Activated naive CD8-positive, alpha-beta T cell treated with anti-CD3 and anti-CD28 coated beads, Interleukin-2, amount 50 U/mL, for 16 hours (primary cell): ENCODE results near the gene CIITA.
"Not testable (repeated sequence)": the region's sequence is repeated elsewhere in the genome, so short reads cannot be mapped to it uniquely, and the experiment has no call there.

Source experiments
- DNase-seq: peaks from one replicate; pipeline ENCODE4 v3.0.0-alpha.2; 2020; ENCODE audit warnings: low read depth, low spot score

The CIITA gene

GRCh38 chr16:10937068-10937859, 60.3 kb downstream of the CIITA start:
- no peak for DNase-seq

GRCh38 chr16:10938321-10938720, 61.3 kb downstream of the CIITA start:
- no peak for DNase-seq

- no peak for DNase-seq
Measured at GRCh38 chr16:10938796-10939648, 62.0 kb downstream of the CIITA start.

GRCh38 chr16:10939649-10940234, 62.7 kb downstream of the CIITA start:
- DNase-seq, result no peak

DNA sequence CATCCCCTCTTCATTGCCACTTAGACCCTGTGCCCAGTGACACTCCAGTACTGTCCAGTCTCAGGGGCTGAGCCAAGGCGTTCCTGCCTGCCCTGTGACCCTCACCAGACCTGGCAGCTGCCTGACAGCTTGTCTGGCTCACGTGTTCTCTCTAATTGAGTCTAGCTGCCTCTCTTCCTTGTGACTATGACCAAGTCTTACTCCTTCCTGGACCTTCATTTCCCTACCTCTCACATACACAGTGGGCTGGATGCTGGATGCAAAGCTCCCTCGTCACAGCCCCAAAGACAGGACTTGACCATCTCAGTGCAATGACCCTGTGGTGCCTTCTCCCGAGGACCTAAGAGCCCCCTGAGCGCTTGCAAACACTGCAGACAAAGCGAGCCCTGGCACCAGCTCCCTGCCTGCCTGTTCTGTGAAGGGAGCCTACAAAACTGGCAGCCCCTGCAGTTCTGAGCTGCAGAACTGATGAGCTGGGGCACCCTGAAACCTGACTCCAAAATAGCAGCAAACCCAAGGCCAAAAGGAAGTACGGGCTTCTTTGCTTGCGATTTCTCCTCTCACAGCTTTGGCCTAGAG, 63.6 kb downstream of the CIITA start:
- DNase-seq, result no peak

DNA sequence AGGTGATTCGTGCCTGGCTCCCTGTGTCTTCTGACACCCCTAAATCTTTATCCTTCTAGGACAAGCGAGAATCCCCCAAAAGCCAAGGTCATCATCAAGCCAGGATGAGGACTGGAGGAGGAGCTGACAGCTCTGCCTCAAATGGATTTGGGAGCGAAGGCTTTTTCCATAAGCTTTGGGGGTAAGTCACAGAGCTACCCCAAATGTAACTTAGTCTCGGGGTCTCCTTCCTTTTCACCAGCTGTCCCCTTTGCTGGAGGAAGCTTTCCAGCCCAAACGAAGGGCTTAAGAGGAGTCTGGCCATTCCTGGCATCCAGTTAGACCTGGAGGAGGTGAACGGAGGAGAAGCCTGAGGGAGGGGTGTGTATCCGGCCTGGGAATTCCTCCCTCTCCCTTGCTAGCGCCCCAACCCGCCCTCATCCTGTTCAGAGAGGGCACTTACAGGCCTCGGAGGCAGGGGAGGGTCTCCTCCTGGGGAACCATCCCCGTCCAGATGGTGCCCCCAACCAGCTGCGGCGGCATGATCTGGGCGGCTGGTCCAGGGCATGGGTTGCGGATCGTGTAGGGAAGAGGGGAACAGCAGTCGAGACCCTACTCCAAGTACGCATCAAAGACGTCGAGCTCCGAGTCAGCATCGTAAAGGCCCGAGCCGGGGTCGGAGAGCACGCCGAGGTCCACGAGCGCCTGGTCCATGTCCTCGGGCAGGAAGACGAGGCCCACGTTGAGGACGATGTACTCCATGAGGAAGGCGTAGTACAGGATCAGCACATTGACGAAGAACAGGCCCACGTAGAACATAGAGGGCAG, 64.3 kb downstream of the CIITA start:
- no peak for DNase-seq

GRCh38 chr16:10941935-10942351, 64.9 kb downstream of the CIITA start:
- not testable (repeated sequence) for DNase-seq

DNA sequence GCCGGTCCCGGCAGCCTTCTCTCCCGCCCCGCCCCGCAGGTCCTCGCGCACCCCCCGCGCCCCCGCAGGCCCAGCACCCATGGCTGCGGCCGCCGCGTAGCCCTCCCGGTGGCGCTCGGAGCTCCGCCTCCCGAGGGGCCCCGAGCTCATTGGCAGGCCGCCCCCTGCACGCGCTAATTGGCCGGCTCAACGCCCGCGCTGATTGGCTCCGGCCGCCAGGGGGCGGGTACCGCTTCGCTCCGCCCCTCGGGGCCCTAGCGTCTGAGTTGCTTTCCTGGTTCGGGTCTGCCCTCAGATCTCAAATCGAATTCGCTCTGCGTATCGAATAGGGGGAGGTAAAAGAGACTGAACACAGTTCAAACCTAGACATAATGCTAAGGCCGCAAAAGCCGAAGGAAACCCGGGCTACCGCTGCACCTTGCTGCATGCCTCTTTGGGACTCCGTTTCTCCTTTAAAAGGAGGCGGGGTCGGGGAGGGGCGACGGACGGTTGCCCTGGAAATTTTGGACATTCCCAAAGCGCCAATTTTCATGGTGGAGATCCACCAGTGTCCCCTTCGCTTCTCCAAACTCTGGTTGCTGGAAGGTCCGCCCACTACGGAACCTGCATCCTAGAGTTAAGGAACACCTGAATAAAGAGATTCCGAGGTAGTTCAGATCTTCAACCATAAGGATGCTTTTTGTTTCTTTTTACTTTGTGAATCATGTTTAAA, 65.5 kb downstream of the CIITA start, which contains the start of gene DEXI:
TSS of gene DEXI (minus strand) at position 117 of the 712 bp plus-strand sequence. CDS start 463 bp downstream, outside the sequence.
- peak; percentile 87 for DNase-seq

GRCh38 chr16:10943064-10943353, 66.0 kb downstream of the CIITA start:
- DNase-seq, result no peak

GRCh38 chr16:10944249-10945064, 67.5 kb downstream of the CIITA start, which contains the start of gene CLEC16A:
TSS of gene CLEC16A (plus strand) at chr16:10944564. CDS start at chr16:10944718, 154 bp downstream.
- DNase-seq, result peak; percentile 91

GRCh38 chr16:10945065-10945787, 68.2 kb downstream of the CIITA start:
- no peak for DNase-seq

- no peak for DNase-seq
Measured at GRCh38 chr16:10946308-10946707, 69.3 kb downstream of the CIITA start.

GRCh38 chr16:10947211-10947787, 70.3 kb downstream of the CIITA start:
- DNase-seq, result no peak

- no peak for DNase-seq
Measured at GRCh38 chr16:10949424-10949970, 72.5 kb downstream of the CIITA start.

GRCh38 chr16:10950393-10950792, 73.4 kb downstream of the CIITA start:
- no peak for DNase-seq

- no peak for DNase-seq
Measured at GRCh38 chr16:10951026-10951425, 74.0 kb downstream of the CIITA start.

DNA sequence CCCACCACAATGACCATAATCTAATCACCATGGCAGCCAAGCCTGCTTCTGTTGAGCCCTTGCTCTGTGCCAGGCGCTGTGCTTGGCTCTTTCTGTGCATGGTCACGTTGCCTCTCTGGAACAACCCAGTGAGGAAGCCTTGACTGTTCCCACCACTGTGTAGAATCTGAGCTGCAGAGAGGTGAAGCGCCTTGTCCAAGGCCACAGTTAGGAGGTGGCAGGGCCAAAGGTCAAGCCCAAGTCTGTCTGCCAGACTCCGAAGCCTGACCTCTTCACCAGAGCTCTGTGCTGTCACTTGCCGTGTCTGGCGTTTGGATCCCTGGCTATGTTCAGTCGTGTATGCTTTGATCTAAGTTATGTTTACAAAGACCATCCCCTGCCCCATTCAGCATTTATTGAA, 77.9 kb downstream of the CIITA start:
- DNase-seq, result no peak

DNA sequence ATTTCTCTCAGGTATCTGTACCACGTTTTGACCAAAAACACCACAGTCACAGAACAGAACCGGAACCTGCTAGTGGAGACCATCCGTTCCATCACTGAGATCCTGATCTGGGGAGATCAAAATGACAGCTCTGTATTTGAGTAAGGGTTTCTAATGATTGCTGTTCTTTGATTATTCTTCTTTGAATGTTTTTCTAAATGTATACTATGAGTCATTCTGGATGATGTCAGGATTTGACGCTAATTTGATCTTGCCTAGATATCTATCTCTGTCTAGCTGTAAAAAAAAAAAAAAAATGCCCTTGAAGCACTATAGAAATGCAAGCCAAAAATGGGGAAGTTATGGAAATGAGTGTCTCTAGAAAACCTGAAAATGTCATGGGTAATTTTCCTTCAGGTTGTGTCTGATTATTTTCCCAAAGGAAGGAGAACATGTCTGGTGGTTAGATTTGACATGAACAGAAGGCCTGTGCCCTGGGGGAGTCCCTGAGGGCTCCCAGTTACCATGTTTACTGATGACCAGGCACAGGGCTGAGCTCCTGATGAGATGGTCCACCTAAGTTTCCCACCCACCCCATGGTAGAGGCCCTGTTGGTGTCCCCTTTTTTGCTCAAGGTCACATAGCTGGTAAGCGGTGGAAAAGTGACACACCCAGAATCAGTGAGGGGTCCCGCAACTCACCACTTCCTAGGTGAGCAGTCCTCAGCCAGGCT, 80.9 kb downstream of the CIITA start:
- DNase-seq, result no peak
